GM18505 (cell line): ENCODE measurements around the gene SDHA.
"Not testable (repeated sequence)": the region's sequence is repeated elsewhere in the genome, so short reads cannot be mapped to it uniquely, and the experiment has no call there.

Experiments used
- ATAC-seq: cut with Tn5 transposase; IDR thresholded peaks from one replicate; pipeline ENCODE4 v1.9.1; 2021; ENCODE audit not compliant: unreplicated experiment
- POLR2A ChIP-seq: IDR thresholded peaks from 4 replicates; pipeline ENCODE4 v1.6.1; 2011; ENCODE audit warnings: borderline replicate concordance; ENCODE audit not compliant: insufficient read depth, insufficient read length; ENCODE audit errors: extremely low read depth

SDHA gene

GRCh38 chr5:231661-232060, 13.5 kb downstream of the SDHA start:
- no peak for TF ChIP-seq POLR2A
- ATAC-seq, result no peak

- not testable (repeated sequence) for ATAC-seq
Measured at GRCh38 chr5:233426-233825, 15.3 kb downstream of the SDHA start.

- no peak for TF ChIP-seq POLR2A
- no peak for ATAC-seq
Measured at GRCh38 chr5:234450-234849, 16.3 kb downstream of the SDHA start.

DNA sequence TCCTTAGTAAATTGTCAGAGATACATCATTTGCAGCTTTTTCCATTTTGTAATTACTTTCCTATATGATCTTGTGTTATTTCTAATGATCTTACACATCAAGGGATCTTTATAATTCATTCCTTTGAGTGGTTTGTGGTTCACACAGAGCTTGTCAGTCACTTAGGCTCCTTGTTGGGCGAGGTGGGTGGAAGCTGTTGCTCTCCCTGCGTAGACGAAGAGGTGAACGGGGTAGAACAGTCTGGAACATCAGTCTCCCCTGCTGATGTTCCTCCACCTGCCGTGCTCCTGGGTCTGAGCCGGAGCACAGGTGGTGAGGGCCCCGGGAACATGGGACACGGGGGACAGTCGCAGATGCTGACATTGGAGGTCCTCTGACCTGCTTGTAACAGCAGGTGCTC, 17.4 kb downstream of the SDHA start:
- not testable (repeated sequence) for ATAC-seq

DNA sequence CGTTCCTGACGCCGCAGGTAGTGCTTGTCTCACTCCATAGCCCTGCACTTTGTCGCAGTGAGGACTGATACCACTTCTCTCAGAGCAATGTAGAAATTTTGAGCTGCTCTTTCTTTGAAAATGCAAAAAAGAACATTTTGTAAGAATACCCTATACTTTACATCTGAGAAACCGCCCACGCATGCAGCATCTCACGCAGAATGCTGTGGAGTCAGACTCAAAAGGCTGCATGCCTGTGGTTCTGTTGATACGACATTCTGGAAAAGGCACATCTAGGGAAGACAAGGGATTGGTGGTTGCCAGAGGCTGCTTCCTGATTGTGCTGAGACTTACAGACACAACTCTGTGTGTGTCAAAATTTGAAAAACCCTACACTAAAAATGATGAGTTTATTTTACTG, 19.8 kb downstream of the SDHA start:
- not testable (repeated sequence) for ATAC-seq

- not testable (repeated sequence) for ATAC-seq
Measured at GRCh38 chr5:240550-240949, 22.4 kb downstream of the SDHA start.

DNA sequence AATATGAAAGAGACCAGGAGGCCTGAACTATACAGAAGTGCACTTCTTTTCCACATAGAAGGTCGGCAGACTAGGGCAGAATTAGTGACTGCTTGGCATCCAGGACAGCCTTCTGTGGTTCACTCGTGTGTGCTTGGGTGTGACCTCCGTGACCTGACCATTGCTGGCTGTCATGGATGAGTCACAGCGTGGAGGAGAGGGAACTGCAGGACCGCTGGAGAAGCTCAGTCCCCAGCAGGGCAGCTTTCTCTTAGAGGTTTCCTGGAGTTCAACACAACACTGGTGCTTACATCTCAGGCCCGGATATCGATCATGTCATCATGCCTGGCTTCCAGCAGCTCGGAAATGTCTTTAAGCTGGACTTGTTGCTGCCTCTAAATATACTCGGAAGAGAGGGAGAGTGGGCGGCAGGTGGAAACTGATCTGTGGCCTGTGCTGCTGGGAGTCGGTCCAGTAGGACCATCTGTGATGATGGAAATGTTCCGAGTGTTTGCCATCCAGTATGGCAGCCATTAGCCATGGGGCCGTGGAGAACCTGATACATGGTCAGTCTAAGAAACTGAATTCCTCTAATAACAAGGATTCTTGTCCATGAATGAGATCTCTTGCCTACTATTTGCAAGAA, 23.0 kb downstream of the SDHA start:
- ATAC-seq, result not testable (repeated sequence)

- not testable (repeated sequence) for ATAC-seq
Measured at GRCh38 chr5:243683-244367, 25.7 kb downstream of the SDHA start.

- ATAC-seq, result not testable (repeated sequence)
Measured at GRCh38 chr5:245717-246116, 27.6 kb downstream of the SDHA start.

DNA sequence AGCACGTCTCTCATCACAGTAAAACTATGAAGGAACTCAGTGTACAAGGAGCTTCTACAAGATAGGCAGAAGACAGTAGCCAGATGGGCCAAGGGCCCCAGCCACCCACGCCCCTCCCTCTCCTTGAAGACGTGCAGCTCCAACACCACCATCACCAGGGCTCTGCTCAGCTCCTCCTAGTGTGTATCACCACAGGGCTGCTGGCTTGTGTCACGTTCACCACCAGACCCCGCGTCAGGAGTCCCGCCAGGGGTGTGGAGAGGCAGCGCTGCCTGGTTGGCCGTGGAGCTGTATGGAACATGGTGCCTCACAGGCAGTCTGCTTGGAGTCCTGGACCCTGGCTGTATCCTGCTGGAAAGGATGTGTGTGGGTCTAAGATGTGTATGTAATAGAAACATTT, 32.3 kb downstream of the SDHA start:
- ATAC-seq, result not testable (repeated sequence)

GRCh38 chr5:251016-251415, 32.9 kb downstream of the SDHA start:
- not testable (repeated sequence) for ATAC-seq

GRCh38 chr5:251538-251937, 33.4 kb downstream of the SDHA start:
- not testable (repeated sequence) for ATAC-seq

- ATAC-seq, result not testable (repeated sequence)
Measured at GRCh38 chr5:251975-252374, 33.9 kb downstream of the SDHA start.

DNA sequence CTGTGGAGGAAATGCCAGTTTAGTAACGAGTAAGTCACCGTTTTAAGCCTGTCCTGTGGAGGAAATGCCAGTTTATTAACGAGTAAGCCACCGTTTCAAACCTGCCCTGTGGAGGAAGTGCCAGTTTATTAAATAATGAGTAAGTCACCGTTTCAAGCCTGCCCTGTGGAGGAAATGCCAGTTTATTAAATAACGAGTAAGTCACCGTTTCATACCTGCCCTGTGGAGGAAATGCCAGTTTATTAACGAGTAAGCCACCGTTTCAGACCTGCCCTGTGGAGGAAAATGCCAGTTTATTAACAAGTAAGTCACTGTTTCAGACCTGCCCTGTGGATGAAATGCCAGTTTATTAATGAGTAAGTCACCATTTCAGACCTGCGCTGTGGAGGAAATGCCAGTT, 34.4 kb downstream of the SDHA start:
- ATAC-seq, result no peak

GRCh38 chr5:254322-254721, 36.2 kb downstream of the SDHA start:
- not testable (repeated sequence) for ATAC-seq

More for the DNA sequence above, 34.4 kb downstream of the SDHA start:
- no peak for TF ChIP-seq POLR2A

DNA sequence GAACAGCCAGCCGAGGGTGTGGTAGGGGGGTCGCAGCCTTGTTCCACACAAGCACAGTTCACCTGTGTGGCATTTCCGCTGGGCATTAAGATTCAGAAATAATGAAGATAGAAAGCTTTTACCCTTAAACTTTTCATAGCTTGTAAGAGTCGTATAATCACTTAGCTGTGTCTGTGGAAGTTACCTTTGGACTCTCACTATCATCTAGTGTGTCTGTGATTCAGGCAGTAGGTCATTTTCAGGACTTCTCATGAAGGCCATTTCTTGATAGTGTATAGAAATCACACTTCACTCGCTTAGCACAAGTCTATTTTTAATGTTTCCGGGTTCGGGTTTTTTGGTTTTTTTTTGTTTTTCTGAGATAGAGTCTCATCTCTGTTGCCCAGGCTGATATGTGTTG, 37.0 kb downstream of the SDHA start:
- not testable (repeated sequence) for ATAC-seq

DNA sequence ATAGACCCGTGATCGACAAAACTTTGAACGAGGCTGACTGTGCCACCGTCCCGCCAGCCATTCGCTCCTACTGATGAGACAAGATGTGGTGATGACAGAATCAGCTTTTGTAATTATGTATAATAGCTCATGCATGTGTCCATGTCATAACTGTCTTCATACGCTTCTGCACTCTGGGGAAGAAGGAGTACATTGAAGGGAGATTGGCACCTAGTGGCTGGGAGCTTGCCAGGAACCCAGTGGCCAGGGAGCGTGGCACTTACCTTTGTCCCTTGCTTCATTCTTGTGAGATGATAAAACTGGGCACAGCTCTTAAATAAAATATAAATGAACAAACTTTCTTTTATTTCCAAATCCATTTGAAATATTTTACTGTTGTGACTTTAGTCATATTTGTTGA, 38.2 kb downstream of the SDHA start:
- ATAC-seq, result not testable (repeated sequence)
